ENCODE data around the gene C2CD2L. TPM values are rescaled to one million over a fixed set of nuclear protein-coding genes. Genes with fewer than 3 reads are reported as not detected.

Gene C2CD2L
- polyA plus RNA-seq, 3 donors from 2014 or later: 1.0 to 7.7 (median 2.6) TPM

GRCh38 chr11:119087123-119087522 lies 20.0 kb upstream of the C2CD2L start:
- no peaks in the 10 kb centered on the region for H3K9me3 Mint-ChIP-seq
- peak overlapping the region in 2 of 5 donors; percentile 25 to 34 for H3K4me3 Mint-ChIP-seq
- peaks cover 0 to 2% (median 1%) of the 10 kb centered on the region in 3 donors for H3K36me3 Mint-ChIP-seq
- DNase-seq: no peak
- peaks cover 9 to 16% (median 11%) of the 10 kb centered on the region in 3 donors for H3K27me3 Mint-ChIP-seq (ENCODE audit: low read depth in 3 of 3)
- H3K27ac Mint-ChIP-seq: no peak overlapping the region
- H3K4me1 Mint-ChIP-seq: peaks cover 20 to 25% of the 10 kb centered on the region in 2 donors

DNA sequence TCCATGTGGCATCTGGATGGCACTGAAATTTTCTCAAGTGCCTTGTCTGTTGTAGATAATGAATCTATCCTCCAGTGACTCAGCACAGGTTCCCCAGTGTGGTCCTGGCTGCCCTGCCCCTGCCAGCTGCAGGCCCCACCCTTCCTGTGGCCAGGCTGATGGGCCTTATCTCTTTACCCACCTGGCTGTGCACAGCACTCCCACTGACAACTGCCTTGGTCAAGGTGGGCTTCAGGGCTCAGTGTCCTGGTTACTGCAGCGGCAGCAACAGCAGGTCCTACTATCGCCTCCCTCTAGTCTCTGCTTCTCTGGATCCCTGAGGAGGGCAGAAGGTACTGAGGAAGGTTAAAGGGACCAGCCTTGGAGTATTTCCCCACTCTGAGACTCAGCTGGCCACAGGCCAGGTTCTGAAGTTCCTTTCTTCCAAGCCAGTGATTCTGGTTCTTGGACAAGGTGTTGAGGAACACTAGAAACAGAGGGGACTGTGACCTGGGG lies 19.4 kb upstream of the C2CD2L start:
- Mint-ChIP-seq H3K27ac (peak overlapping the region in 1 of 6 donors; percentile 67), H3K4me1 (peaks cover 27 to 32% of the 10 kb centered on the region in 2 donors), H3K36me3 (no peaks in the 10 kb centered on the region), H3K9me3 (no peaks in the 10 kb centered on the region), H3K27me3 (ENCODE audit: low read depth in 3 of 3) (peaks cover 9 to 14% (median 11%) of the 10 kb centered on the region in 3 donors), H3K4me3 (no peak overlapping the region)
- no peak for DNase-seq

DNA sequence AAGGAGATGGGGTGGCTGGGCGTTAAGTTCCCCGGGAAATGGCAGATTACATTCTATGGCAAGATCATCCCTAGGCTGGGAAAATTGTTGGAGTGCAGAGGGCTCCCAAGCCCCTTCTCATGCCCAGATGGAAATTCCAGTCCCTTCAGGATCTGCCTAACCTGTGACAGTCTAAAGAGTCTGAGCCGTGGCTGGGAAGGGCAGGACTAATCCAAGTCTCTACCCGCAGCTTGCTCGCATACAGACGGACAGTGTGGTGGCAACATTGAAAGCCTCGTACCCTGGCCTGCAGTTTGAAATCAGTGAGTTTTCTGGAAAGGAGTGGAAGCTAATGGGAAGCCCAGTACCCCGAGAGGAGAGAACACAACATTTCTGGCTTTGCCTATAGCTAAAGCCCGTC lies 18.7 kb upstream of the C2CD2L start:
- H3K4me3 Mint-ChIP-seq: no peak overlapping the region
- H3K27ac Mint-ChIP-seq: no peak overlapping the region
- no peaks in the 10 kb centered on the region for H3K9me3 Mint-ChIP-seq
- no peak for DNase-seq
- no peaks in the 10 kb centered on the region for H3K36me3 Mint-ChIP-seq
- peaks cover 32 to 36% of the 10 kb centered on the region in 2 donors for H3K4me1 Mint-ChIP-seq
- H3K27me3 Mint-ChIP-seq (ENCODE audit: low read depth in 3 of 3): peaks cover 9 to 14% (median 11%) of the 10 kb centered on the region in 3 donors

DNA sequence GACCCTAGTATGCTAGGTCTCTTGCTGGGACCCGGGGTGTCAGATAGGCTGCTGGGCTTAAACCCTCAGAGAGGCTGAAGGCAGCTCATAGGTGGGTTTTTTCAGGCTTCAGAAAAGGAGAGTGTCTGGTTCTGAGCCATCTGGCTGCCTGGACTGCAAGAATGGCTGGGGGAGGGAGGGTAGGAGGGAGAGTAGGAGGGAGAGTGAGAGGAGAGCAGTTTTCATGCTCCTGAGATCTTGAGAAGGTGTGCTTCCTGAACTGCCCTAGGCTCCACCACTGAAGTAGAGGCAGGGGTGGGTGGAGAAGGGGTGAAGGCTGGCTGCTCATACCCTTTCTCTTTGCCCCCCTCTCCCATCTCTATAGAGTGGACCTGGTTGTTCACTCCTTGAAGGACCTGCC lies 17.8 kb upstream of the C2CD2L start:
- peaks cover 9 to 17% (median 13%) of the 10 kb centered on the region in 3 donors for H3K27me3 Mint-ChIP-seq (ENCODE audit: low read depth in 3 of 3)
- H3K4me3 Mint-ChIP-seq: no peak overlapping the region

GRCh38 chr11:119091178-119091577 lies 16.0 kb upstream of the C2CD2L start:
- peaks cover 0 to 3% (median 0%) of the 10 kb centered on the region in 3 donors for H3K36me3 Mint-ChIP-seq

More for the DNA sequence above, 17.8 kb upstream of the C2CD2L start:
- no peak for DNase-seq
- Mint-ChIP-seq H3K9me3 (no peaks in the 10 kb centered on the region), H3K27ac (no peak overlapping the region), H3K4me1 (peaks cover 38 to 43% of the 10 kb centered on the region in 2 donors), H3K36me3 (no peaks in the 10 kb centered on the region)

GRCh38 chr11:119091966-119092879 lies 14.9 kb upstream of the C2CD2L start:
- DNase-seq: no peak
- H3K27ac Mint-ChIP-seq: peak overlapping the region in 5 of 6 donors; percentile 39 to 90 (median 67)
- peaks cover 30 to 36% of the 10 kb centered on the region in 2 donors for H3K4me1 Mint-ChIP-seq
- H3K9me3 Mint-ChIP-seq: peaks cover 0 to 2% (median 0%) of the 10 kb centered on the region in 6 donors
- H3K36me3 Mint-ChIP-seq: peaks cover 0 to 10% (median 6%) of the 10 kb centered on the region in 3 donors
- H3K4me3 Mint-ChIP-seq: peak overlapping the region in 4 of 5 donors; percentile 57 to 86 (median 60)
- peaks cover 12 to 19% (median 13%) of the 10 kb centered on the region in 3 donors for H3K27me3 Mint-ChIP-seq (ENCODE audit: low read depth in 3 of 3)

More at GRCh38 chr11:119091178-119091577, 16.0 kb upstream of the C2CD2L start:
- H3K4me3 Mint-ChIP-seq: no peak overlapping the region
- H3K27me3 Mint-ChIP-seq (ENCODE audit: low read depth in 3 of 3): peaks cover 11 to 19% (median 11%) of the 10 kb centered on the region in 3 donors
- DNase-seq: no peak
- no peak overlapping the region for H3K27ac Mint-ChIP-seq
- H3K4me1 Mint-ChIP-seq: peaks cover 30 to 37% of the 10 kb centered on the region in 2 donors
- H3K9me3 Mint-ChIP-seq: peaks cover 0 to 2% (median 0%) of the 10 kb centered on the region in 6 donors

GRCh38 chr11:119092880-119093842 lies 14.0 kb upstream of the C2CD2L start:
- Mint-ChIP-seq H3K4me1 (peaks cover 30% of the 10 kb centered on the region in 2 donors), H3K9me3 (peaks cover 0 to 2% (median 0%) of the 10 kb centered on the region in 6 donors), H3K4me3 (peak overlapping the region; percentile 86 to 92 (median 88)), H3K27ac (peak overlapping the region; percentile 90 to 95 (median 91)), H3K36me3 (peaks cover 4 to 19% (median 6%) of the 10 kb centered on the region in 3 donors), H3K27me3 (ENCODE audit: low read depth in 3 of 3) (peaks cover 12 to 19% (median 14%) of the 10 kb centered on the region in 3 donors)
- no peak for DNase-seq

GRCh38 chr11:119093942-119094815 lies 13.0 kb upstream of the C2CD2L start:
- peak overlapping the region; percentile 87 to 92 (median 89) for H3K4me3 Mint-ChIP-seq
- H3K36me3 Mint-ChIP-seq: peaks cover 11 to 25% (median 12%) of the 10 kb centered on the region in 3 donors
- peak; percentile 58 to 61 (median 60) for DNase-seq
- H3K27ac Mint-ChIP-seq: peak overlapping the region; percentile 90 to 96 (median 92)
- peaks cover 12 to 19% (median 14%) of the 10 kb centered on the region in 3 donors for H3K27me3 Mint-ChIP-seq (ENCODE audit: low read depth in 3 of 3)
- H3K4me1 Mint-ChIP-seq: peaks cover 33 to 36% of the 10 kb centered on the region in 2 donors
- peaks cover 0 to 2% (median 0%) of the 10 kb centered on the region in 6 donors for H3K9me3 Mint-ChIP-seq

- peaks cover 0 to 2% (median 0%) of the 10 kb centered on the region in 6 donors for H3K9me3 Mint-ChIP-seq
- DNase-seq: no peak
- peak overlapping the region; percentile 89 to 96 (median 92) for H3K27ac Mint-ChIP-seq
- peaks cover 34 to 39% of the 10 kb centered on the region in 2 donors for H3K4me1 Mint-ChIP-seq
- H3K4me3 Mint-ChIP-seq: peak overlapping the region; percentile 84 to 92 (median 89)
- H3K36me3 Mint-ChIP-seq: peaks cover 11 to 25% (median 12%) of the 10 kb centered on the region in 3 donors
- peaks cover 12 to 19% (median 14%) of the 10 kb centered on the region in 3 donors for H3K27me3 Mint-ChIP-seq (ENCODE audit: low read depth in 3 of 3)
Measured at GRCh38 chr11:119094816-119095065, 12.4 kb upstream of the C2CD2L start.

- Mint-ChIP-seq H3K4me3 (peak overlapping the region; percentile 84 to 92 (median 89)), H3K27me3 (ENCODE audit: low read depth in 3 of 3) (peaks cover 12 to 16% (median 14%) of the 10 kb centered on the region in 3 donors), H3K27ac (peak overlapping the region; percentile 89 to 96 (median 92)), H3K36me3 (peaks cover 11 to 25% (median 12%) of the 10 kb centered on the region in 3 donors), H3K9me3 (peaks cover 0 to 2% (median 0%) of the 10 kb centered on the region in 6 donors), H3K4me1 (peaks cover 39 to 44% of the 10 kb centered on the region in 2 donors)
- peak; percentile 100 for DNase-seq
Measured at GRCh38 chr11:119095066-119095880, 11.9 kb upstream of the C2CD2L start.

DNA sequence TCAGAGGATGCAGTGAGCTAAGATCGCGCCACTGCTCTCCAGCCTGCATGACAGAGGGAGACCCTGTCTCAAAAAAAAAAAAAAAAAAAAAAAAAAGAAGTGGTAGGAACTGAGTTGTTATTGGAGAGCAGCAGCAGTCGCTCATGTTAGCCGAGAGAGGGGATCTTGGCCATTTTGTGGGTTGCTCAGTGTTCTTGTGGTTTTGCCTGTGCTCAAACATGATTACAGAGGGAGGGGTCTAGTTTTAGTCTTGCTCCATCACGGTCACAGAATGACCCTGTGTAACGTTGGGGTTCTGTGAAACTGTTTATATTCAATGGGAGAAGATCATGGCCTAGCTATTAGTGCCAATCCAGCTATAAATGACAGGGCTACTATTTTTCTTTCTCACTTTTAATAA lies 7.4 kb upstream of the C2CD2L start:
- Mint-ChIP-seq H3K27ac (peak overlapping the region in 1 of 6 donors; percentile 99), H3K27me3 (ENCODE audit: low read depth in 3 of 3) (peaks cover 10 to 14% (median 13%) of the 10 kb centered on the region in 3 donors), H3K36me3 (peaks cover 11 to 25% (median 12%) of the 10 kb centered on the region in 3 donors), H3K4me3 (peak overlapping the region in 4 of 5 donors; percentile 93 to 96 (median 94)), H3K4me1 (peaks cover 46 to 54% of the 10 kb centered on the region in 2 donors), H3K9me3 (peaks cover 0 to 2% (median 0%) of the 10 kb centered on the region in 6 donors)
- no peak for DNase-seq

Data from immature natural killer cell (primary cell).